HUES6 (cell line): ENCODE measurements around the gene ANO3.

Experiments
- H3K27ac ChIP-seq: 2 replicates; pipeline ENCODE4 v1.7.0; 2013; ENCODE audit warnings: low read depth, mild to moderate bottlenecking, low read length, inconsistent platforms
- H3K27me3 ChIP-seq: 2 replicates; pipeline ENCODE4 v1.6.1; 2013; ENCODE audit warnings: low read length; ENCODE audit not compliant: control insufficient read depth, insufficient read depth
- H3K36me3 ChIP-seq: 2 replicates; pipeline ENCODE4 v1.6.1; 2013; ENCODE audit warnings: low read length; ENCODE audit not compliant: control insufficient read depth, insufficient read depth
- H3K4me1 ChIP-seq: 2 replicates; pipeline ENCODE4 v1.6.1; 2013; ENCODE audit warnings: low read length; ENCODE audit not compliant: control insufficient read depth, insufficient read depth
- H3K4me3 ChIP-seq: 2 replicates; pipeline ENCODE4 v1.5.1; 2013; ENCODE audit warnings: low read depth, low read length
- H3K9ac ChIP-seq: one replicate; pipeline ENCODE4 v1.6.1; 2013; ENCODE audit warnings: mild to moderate bottlenecking, low read length
- H3K9me3 ChIP-seq: 2 replicates; pipeline ENCODE4 v1.6.1; 2013; ENCODE audit warnings: low read depth, low read length; ENCODE audit not compliant: control insufficient read depth, insufficient read depth

The ANO3 gene

DNA sequence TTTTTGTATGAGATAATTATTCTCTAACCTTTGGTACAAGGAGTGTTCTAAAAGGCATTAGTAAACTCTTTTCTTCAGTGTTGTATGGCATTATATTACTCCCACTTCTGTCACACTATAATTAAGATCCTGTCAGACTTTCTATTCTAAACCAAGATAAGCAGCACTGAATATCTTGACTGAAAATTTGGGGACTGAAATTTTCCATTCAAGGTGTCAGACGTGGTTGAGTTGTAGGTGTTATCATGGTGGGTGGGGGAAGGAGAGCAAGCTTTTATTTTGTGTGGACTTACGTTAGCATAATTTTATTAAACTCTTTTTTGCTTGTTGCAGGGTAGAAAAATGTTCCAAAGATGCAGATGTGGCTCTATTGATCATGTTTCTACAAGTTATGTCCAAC lies 217.2 kb downstream of the ANO3 start:
- Histone ChIP-seq H3K36me3 (no peaks in the 10 kb centered on the region), H3K9me3 (no peaks in the 10 kb centered on the region), H3K9ac (no peak overlapping the region), H3K4me1 (no peaks in the 10 kb centered on the region), H3K27me3 (no peaks in the 10 kb centered on the region), H3K27ac (no peak overlapping the region), H3K4me3 (no peak overlapping the region)

DNA sequence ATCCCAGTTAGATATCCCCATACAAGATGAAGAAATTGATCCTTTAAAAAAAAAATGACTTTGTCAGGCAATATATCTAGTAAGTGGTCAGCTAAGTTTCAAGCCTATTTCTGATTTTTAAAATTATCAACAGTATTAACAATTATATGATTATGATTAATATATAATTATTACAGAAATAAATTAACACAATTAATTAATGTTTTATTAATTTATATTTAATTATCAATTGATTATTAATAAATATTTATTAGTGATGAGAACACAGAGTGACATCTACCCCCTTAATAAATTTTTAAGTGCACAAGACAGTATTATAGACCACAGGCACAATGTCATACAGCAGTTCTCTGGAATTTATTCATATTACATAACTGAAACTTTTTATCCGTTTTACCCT lies 218.1 kb downstream of the ANO3 start:
- Histone ChIP-seq H3K27ac (no peak overlapping the region), H3K4me1 (no peaks in the 10 kb centered on the region), H3K36me3 (no peaks in the 10 kb centered on the region), H3K9me3 (no peaks in the 10 kb centered on the region), H3K27me3 (no peaks in the 10 kb centered on the region), H3K4me3 (no peak overlapping the region), H3K9ac (no peak overlapping the region)

DNA sequence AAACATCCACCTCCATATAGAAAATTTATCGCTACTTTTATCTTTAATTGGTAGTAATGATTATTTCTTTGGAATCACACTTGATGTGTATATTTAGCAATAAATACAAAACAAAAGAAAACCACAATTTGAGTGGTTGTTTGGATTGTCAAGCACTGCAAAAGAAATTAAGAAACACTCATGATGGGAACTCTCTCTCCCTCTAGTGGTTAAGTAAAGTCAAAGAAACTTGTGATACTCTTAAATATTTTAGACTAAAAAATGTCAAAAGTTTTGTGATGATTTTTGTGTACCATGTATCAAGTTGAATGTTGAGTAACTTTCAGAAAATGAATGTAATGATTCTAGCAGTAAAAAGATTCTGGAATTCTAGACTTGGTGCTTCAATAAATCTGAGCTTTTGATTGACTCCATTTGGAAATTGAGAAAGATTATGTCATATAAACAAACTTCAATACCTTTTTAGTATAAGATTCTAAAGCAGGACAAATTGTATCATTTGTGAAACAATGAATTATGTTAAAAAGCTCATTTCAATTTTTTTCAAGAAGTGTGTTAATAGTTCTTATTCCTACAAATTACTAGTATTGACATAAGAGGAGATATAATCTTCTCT lies 219.4 kb downstream of the ANO3 start:
- Histone ChIP-seq H3K27me3 (no peaks in the 10 kb centered on the region), H3K27ac (no peak overlapping the region), H3K9ac (no peak overlapping the region), H3K9me3 (no peaks in the 10 kb centered on the region), H3K36me3 (no peaks in the 10 kb centered on the region), H3K4me1 (no peaks in the 10 kb centered on the region), H3K4me3 (no peak overlapping the region)

DNA sequence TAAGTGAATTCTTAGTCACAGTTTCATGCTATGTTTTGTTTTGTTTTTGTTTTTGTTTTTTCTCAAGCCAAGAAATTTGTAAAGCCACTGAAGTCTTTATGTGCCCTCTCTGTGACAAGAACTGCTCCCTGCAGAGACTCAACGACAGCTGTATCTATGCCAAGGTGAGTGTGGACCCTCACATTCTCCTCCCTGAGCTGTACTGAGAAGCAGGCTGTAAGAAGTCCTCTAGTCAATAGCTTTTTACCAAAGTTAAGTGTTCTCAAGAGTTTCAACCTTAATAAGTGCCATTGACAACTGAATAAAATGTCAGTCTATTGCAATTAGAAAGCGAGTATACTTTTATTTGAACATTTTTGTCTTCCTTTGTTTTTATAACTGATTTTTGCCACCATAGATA lies 221.3 kb downstream of the ANO3 start:
- Histone ChIP-seq H3K9ac (no peak overlapping the region), H3K4me1 (no peaks in the 10 kb centered on the region), H3K36me3 (no peaks in the 10 kb centered on the region), H3K9me3 (no peaks in the 10 kb centered on the region), H3K27me3 (no peaks in the 10 kb centered on the region), H3K4me3 (no peak overlapping the region), H3K27ac (no peak overlapping the region)

DNA sequence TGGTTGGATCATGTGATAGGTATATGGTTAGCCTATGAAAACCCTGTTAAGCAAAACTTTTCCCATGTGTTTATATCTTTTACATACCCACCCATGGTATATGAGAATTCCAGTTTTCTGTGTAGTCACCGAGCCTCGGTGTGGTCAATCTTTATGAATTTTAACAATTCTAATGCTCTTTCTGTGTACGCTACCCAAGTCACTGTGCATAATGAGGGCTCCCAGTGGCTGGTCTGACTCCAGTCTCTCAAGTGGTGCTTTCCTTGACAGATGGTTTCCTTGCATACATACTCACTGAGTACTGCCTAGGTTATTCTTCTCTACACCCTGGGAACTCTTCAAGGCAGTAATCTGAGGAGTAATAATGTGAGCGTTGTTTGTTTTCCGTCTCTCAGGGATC lies 222.5 kb downstream of the ANO3 start:
- Histone ChIP-seq H3K9ac (no peak overlapping the region), H3K27ac (no peak overlapping the region), H3K4me1 (no peaks in the 10 kb centered on the region)

DNA sequence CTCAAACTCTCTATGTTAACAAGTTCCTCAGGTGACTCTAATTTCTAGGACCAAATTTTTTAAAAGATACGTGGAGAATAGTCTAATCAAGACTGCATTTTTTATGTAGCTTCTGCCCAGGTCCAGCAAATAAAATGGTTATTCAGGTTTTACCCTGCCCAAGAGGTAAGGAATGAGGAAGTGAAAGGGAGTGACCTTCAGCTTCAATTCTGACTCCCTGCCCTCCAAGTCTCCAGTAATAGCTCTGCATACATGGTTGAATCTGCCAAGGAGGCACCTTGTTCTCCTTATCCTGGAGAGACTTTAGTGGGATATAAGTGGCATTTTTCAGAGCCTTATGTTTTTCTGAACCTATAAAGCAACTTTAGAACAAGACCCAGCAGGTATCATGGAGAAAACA lies 224.7 kb downstream of the ANO3 start:
- Histone ChIP-seq H3K4me3 (no peak overlapping the region), H3K27ac (no peak overlapping the region), H3K9me3 (no peaks in the 10 kb centered on the region), H3K27me3 (no peaks in the 10 kb centered on the region), H3K4me1 (no peaks in the 10 kb centered on the region), H3K36me3 (no peaks in the 10 kb centered on the region), H3K9ac (no peak overlapping the region)

More for the DNA sequence above, 222.5 kb downstream of the ANO3 start:
- H3K27me3 ChIP-seq: no peaks in the 10 kb centered on the region
- no peaks in the 10 kb centered on the region for H3K9me3 ChIP-seq
- no peaks in the 10 kb centered on the region for H3K36me3 ChIP-seq
- no peak overlapping the region for H3K4me3 ChIP-seq

DNA sequence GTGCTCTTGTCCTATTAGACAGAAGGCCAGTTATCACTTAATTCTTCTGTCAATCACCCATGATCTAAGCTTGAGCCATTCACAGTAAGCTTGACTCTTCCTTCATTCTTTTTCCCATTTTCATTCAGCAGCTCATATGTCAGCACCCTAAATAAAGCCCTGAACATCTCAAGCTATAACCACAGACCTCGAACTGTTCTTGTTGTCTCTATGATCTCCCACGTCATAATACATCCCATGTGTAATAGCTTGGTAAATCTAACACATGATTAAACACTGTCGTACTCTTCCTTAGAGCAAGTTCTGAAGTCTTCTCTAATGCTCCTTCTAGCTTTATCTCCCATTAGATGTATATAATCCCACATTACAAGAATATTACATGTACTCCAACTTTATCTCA lies 225.7 kb downstream of the ANO3 start:
- H3K4me1 ChIP-seq: no peaks in the 10 kb centered on the region
- H3K27me3 ChIP-seq: no peaks in the 10 kb centered on the region
- H3K36me3 ChIP-seq: no peaks in the 10 kb centered on the region
- no peak overlapping the region for H3K4me3 ChIP-seq
- H3K9ac ChIP-seq: no peak overlapping the region
- H3K27ac ChIP-seq: no peak overlapping the region
- no peaks in the 10 kb centered on the region for H3K9me3 ChIP-seq

DNA sequence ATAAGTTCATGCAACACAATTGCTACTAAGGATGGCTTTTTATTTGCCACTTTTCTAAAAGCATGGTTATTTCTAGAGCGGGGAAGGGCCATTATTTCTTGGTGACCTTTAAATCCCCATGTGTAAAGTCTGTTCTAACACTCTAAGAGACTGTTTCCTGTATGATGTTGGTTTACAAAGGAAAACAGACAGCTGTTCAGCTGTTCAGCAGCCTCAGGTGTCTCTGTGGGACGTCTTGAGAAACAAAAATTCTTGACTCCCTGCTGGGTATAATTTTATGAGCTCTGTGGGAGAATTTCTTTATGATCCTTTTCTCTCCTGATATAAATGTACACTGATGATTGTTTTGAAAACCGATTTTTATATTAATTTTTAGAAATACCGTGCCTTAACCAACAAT lies 226.3 kb downstream of the ANO3 start:
- H3K27ac ChIP-seq: no peak overlapping the region
- no peaks in the 10 kb centered on the region for H3K9me3 ChIP-seq
- H3K27me3 ChIP-seq: no peaks in the 10 kb centered on the region
- no peak overlapping the region for H3K9ac ChIP-seq
- H3K4me3 ChIP-seq: no peak overlapping the region
- no peaks in the 10 kb centered on the region for H3K36me3 ChIP-seq
- H3K4me1 ChIP-seq: no peaks in the 10 kb centered on the region

DNA sequence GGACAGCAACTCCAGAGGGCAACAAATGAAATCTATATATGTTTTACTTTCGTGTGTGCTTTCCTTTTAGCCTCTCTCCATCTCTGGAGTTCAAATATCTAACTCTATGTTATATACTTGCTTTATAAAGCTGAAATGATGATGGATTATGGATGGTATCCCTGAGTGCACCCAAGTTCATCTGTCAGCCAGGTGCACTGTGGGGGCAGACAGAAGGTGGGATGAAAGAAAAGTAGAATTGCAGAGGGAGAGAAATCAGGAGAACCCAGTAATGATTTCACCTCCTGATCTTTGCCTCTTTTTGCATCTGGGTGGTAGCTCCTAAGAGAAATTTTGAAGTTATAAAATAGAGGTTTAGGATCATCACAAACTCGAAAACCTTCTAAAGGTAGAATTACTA lies 237.7 kb downstream of the ANO3 start:
- peaks cover 19% of the 10 kb centered on the region for H3K4me1 ChIP-seq
- no peaks in the 10 kb centered on the region for H3K36me3 ChIP-seq
- H3K4me3 ChIP-seq: no peak overlapping the region
- no peak overlapping the region for H3K27ac ChIP-seq
- no peak overlapping the region for H3K9ac ChIP-seq
- no peaks in the 10 kb centered on the region for H3K9me3 ChIP-seq
- H3K27me3 ChIP-seq: no peaks in the 10 kb centered on the region

DNA sequence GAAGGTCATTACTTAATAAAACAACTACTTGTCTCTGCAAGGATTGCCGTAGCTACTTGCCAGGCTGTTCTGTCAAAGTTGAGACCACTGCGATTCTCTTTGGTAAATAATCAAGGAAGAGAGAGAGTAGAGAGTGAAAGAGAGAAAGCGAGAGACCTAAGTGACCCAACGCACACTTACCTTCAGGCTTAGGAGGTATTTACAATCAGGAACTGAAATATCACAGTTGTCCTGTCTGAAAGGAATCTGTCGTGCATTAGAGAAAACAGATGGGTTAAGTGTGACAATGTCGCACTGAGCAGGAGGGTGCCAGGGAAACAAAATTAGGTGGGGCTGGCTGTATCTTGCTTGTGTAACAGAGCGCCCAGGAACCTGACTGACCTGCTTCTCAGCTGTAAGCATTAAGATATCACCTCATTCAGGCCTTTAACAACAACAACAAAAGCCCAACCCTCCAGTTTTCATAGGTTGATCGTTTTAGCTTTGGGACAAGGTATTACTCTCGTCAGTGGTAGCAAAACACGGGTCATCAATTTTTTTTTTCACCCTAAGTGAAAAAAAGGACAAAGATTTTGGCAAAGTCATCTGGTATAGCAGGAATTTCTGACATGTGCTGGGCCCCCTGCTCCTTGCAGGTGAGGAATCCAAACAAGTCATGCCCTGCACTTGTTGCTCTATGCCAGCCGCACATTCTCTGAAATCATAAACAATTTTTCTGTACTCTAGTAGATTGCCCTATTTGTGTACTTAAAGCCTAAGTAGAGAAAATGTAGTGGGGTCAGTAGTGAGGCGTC lies 240.1 kb downstream of the ANO3 start, which contains the start of gene MUC15:
MUC15 (minus strand) TSS at position 403 of the 794 bp plus-strand sequence. CDS start 5,169 bp downstream, outside the sequence.
- Histone ChIP-seq H3K9ac (no peak within 1 kb of the TSS), H3K4me1 (peaks cover 19% of the 10 kb centered on the region), H3K9me3 (no peaks in the 10 kb centered on the region), H3K27me3 (no peaks in the 10 kb centered on the region), H3K36me3 (no peaks in the 10 kb centered on the region), H3K4me3 (no peak within 1 kb of the TSS), H3K27ac (no peak within 1 kb of the TSS; the same call in 1 of the 2 replicates)

DNA sequence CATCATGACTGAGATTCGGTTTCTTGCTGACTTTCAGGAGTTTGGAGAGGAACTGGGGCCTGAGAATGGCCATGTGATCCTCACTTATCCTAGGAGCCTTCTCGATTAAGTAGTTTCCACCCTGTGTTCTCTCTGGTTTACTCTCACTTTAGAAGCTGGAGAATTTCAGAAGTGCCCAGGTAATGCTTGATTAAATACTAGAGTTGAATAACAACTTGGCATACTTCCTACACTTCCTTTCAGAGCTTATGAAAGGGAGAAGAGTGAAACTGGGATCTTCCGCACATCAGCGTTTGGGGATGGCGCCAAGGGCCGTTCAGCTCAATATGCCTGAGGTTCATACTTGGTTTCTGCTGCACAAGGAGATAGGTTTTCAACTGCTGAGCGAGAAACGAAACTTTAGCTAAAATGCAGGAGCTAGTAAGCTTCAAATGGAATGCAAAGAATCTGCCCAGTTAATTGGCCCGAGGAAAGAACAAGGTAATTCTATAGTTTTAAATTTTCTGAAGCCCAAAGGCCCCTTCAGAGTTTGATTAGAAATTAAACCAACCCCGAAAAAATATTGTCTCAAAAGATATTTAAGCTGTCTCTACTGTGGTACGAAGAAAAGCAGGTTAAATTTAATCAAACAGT lies 241.0 kb downstream of the ANO3 start:
- H3K27me3 ChIP-seq: no peaks in the 10 kb centered on the region
- H3K9me3 ChIP-seq: no peaks in the 10 kb centered on the region
- H3K4me1 ChIP-seq: peaks cover 19% of the 10 kb centered on the region
- H3K36me3 ChIP-seq: no peaks in the 10 kb centered on the region
- H3K27ac ChIP-seq: no peak overlapping the region; the same call in 1 of the 2 replicates
- H3K4me3 ChIP-seq: no peak overlapping the region
- H3K9ac ChIP-seq: no peak overlapping the region
